HCT116 (cell line): ENCODE results near the gene NKX6-1.

Source experiments
- JUND ChIP-seq: IDR thresholded peaks from 2 replicates; pipeline ENCODE4 v1.6.1; 2012
- POLR2AphosphoS5 ChIP-seq: IDR thresholded peaks from 2 replicates; pipeline ENCODE4 v1.6.1; 2011; ENCODE audit warnings: mild to moderate bottlenecking, low read depth, low read length, moderate library complexity
- RAD21 ChIP-seq: IDR thresholded peaks from 2 replicates; pipeline ENCODE4 v1.6.1; 2012; ENCODE audit warnings: low read depth, mild to moderate bottlenecking
- SIN3A ChIP-seq: IDR thresholded peaks from 2 replicates; pipeline ENCODE4 v1.6.1; 2012; ENCODE audit warnings: low read depth
- TF ChIP-seq, protein P1 (sequence below): IDR thresholded peaks from 2 replicates; pipeline ENCODE4 v1.6.1; 2012
- TF ChIP-seq, protein P2 (sequence below), 3 experiments: fragments of 200-600 bp in 1 of 3; sonication (generic) in 1 of 3; IDR thresholded peaks in 2 of 3; conservative IDR thresholded peaks in 1 of 3; 2 replicates each; pipeline ENCODE4 v1.5.1; 2012 to 2017; ENCODE audit warnings: low read depth in 2 of 3, low read length in 2 of 3, antibody characterized with exemption in 1 of 3, borderline replicate concordance in 1 of 3, control low read depth in 1 of 3, mild to moderate bottlenecking in 1 of 3, mixed read lengths in 1 of 3, mixed run types in 1 of 3, moderate library complexity in 1 of 3; ENCODE audit not compliant: insufficient read depth in 1 of 3

DNA sequence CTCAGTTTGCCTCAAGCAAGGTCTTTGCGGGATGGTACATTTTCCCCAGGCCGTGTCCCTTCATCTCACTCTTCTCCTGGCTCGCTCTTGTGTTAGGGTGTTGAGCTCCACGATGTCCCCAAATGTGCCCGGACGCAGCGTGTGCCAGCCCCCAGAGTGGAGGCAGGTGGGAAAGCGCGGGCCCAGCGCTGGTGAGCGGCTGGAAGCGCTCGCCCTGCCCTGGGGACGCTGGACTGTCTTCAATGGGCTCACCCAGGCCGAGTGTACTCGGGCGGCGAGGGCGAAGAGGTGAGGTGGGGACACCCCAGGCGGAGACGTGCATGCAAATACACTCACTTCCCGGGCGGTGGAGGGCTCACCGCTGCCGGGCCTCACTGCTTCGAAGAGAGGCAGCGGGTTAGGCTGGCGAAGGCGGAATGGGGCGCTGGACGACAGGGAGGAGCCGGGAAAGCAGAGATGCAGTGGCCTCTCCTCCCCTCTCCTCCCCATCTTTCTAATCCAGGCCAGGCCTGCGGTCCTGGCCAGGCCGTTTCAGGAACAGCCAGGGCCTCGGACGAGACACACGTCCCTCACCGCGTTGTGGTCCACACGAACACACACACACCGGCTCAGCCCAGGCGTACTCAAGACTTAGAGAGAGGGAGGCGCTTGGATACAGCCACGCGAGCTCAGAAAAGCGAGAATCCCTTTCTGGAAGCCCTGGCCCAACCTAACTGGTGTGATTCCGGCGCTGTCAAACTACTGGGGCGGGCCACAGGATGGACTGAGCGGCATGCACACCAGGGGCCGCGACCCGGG is 2.2 kb downstream of the NKX6-1 start:
- TF ChIP-seq, protein P1, sequence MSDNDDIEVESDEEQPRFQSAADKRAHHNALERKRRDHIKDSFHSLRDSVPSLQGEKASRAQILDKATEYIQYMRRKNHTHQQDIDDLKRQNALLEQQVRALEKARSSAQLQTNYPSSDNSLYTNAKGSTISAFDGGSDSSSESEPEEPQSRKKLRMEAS, result no peak
- TF ChIP-seq, protein P2, sequence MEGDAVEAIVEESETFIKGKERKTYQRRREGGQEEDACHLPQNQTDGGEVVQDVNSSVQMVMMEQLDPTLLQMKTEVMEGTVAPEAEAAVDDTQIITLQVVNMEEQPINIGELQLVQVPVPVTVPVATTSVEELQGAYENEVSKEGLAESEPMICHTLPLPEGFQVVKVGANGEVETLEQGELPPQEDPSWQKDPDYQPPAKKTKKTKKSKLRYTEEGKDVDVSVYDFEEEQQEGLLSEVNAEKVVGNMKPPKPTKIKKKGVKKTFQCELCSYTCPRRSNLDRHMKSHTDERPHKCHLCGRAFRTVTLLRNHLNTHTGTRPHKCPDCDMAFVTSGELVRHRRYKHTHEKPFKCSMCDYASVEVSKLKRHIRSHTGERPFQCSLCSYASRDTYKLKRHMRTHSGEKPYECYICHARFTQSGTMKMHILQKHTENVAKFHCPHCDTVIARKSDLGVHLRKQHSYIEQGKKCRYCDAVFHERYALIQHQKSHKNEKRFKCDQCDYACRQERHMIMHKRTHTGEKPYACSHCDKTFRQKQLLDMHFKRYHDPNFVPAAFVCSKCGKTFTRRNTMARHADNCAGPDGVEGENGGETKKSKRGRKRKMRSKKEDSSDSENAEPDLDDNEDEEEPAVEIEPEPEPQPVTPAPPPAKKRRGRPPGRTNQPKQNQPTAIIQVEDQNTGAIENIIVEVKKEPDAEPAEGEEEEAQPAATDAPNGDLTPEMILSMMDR (IDR thresholded peaks at IDR 0.05 in 2 of 3, conservative IDR thresholded peaks at IDR 0.05 in 1 of 3; ENCODE audit: borderline replicate concordance in 1 of 3, insufficient read depth in 1 of 3, low read depth in 2 of 3, low read length in 2 of 3), result no peak
- TF ChIP-seq JUND (no peak), SIN3A (no peak), RAD21 (no peak), POLR2AphosphoS5 (no peak)
